B cell (primary cell): Measurements from ENCODE around the gene SERPINB1. TPM values are rescaled to one million over a fixed set of nuclear protein-coding genes. Genes with fewer than 3 reads are reported as not detected.
A peak's percentile ranks its signal among the peaks of the same experiment; 100 is the strongest.

Source experiments
- ATAC-seq: fragments of 200-7000 bp; cut with Tn5 transposase; one replicate; pipeline ENCODE4 v1.10.0; 2021; ENCODE audit warnings: low read depth, mild to moderate bottlenecking, moderate number of reproducible peaks, moderate library complexity
- CTCF ChIA-PET: fragments of 350-600 bp; sonication (Branson Sonifier 250); formaldehyde crosslinking; loops from one replicate; lab custom pipeline; 2021; ENCODE audit warnings: antibody characterized with exemption, inconsistent platforms; lab: Charles Lee
- POLR2A ChIA-PET: fragments of 350-600 bp; sonication (Branson Sonifier 250); formaldehyde crosslinking; loops from one replicate; lab custom pipeline; 2021; ENCODE audit warnings: antibody characterized with exemption; lab: Charles Lee
- DNase-seq: peaks from one replicate; pipeline ENCODE4 v3.0.0; 2013
- H2AFZ ChIP-seq: 2 replicates; pipeline ENCODE4 v1.6.1; 2012; ENCODE audit warnings: mild to moderate bottlenecking, low read depth, low read length; ENCODE audit not compliant: insufficient read depth, poor library complexity, severe bottlenecking
- H3K27ac ChIP-seq, 2 donors: 1 replicate in 1 of 2; 2 replicates in 1 of 2; pipeline ENCODE4 v1.5.1; 2012 to 2013; ENCODE audit warnings: low read length in 2 of 2, mild to moderate bottlenecking in 2 of 2, moderate library complexity in 1 of 2
- H3K27me3 ChIP-seq, 4 experiments: fragments of 200-600 bp in 1 of 4; sonication (generic) in 1 of 4; replicated peaks in 1 of 4; 1 replicate in 2 of 4; 2 replicates in 2 of 4; pipeline versions ENCODE4 v1.6.1 to v1.7.0; 2013 to 2016; ENCODE audit warnings: low read length in 3 of 4, mild to moderate bottlenecking in 2 of 4, mixed read lengths in 1 of 4, moderate library complexity in 1 of 4; ENCODE audit not compliant: insufficient read depth in 4 of 4, control insufficient read depth in 3 of 4; ENCODE audit errors: control extremely low read depth in 1 of 4
- H3K36me3 ChIP-seq, 2 experiments: replicated peaks in 1 of 2; 1 replicate in 1 of 2; 2 replicates in 1 of 2; pipeline versions ENCODE4 v1.6.1 to v1.7.1; 2013; ENCODE audit warnings: low read length in 1 of 2; ENCODE audit not compliant: insufficient read depth in 2 of 2, control insufficient read depth in 1 of 2; ENCODE audit errors: control extremely low read depth in 1 of 2, extremely low read depth in 1 of 2
- H3K4me1 ChIP-seq, 2 donors: fragments of 200-600 bp in 1 of 2; sonication (generic) in 1 of 2; 1 replicate in 1 of 2; 2 replicates in 1 of 2; pipeline versions ENCODE4 v1.5.1 to v1.6.1; 2013 to 2017; ENCODE audit warnings: low read length in 2 of 2; ENCODE audit not compliant: control insufficient read depth in 2 of 2, insufficient read depth in 2 of 2
- H3K4me2 ChIP-seq: replicated peaks from 2 replicates; pipeline ENCODE3; 2012; ENCODE audit warnings: mild to moderate bottlenecking, low read depth, low read length; ENCODE audit not compliant: poor library complexity, severe bottlenecking
- H3K4me3 ChIP-seq, 5 experiments: fragments of 200-600 bp in 1 of 5; sonication (generic) in 1 of 5; 1 replicate in 3 of 5; 2 replicates in 2 of 5; pipeline versions ENCODE4 v1.5.1 to v1.7.0; 2011 to 2016; ENCODE audit warnings: low read length in 4 of 5, mild to moderate bottlenecking in 4 of 5, low read depth in 2 of 5, control low read depth in 1 of 5, moderate library complexity in 1 of 5; ENCODE audit not compliant: insufficient read depth in 1 of 5; ENCODE audit errors: control extremely low read depth in 1 of 5, extremely low read depth in 1 of 5
- H3K79me2 ChIP-seq: fragments of 200-600 bp; sonication (generic); one replicate; pipeline ENCODE4 v1.6.0; 2016; ENCODE audit warnings: low read length; ENCODE audit not compliant: control insufficient read depth, insufficient read depth
- H3K9ac ChIP-seq: fragments of 200-600 bp; sonication (generic); 2 replicates; pipeline ENCODE4 v1.6.1; 2017; ENCODE audit warnings: mild to moderate bottlenecking, low read length, moderate library complexity
- H3K9me3 ChIP-seq, 3 donors: one replicate each; pipeline versions ENCODE4 v1.6.1 to v1.7.1; 2013; ENCODE audit warnings: low read length in 2 of 3; ENCODE audit not compliant: control insufficient read depth in 2 of 3, insufficient read depth in 1 of 3; ENCODE audit errors: control extremely low read depth in 1 of 3
- H4K20me1 ChIP-seq: 2 replicates; pipeline ENCODE4 v1.6.0; 2012; ENCODE audit warnings: mild to moderate bottlenecking, low read length; ENCODE audit not compliant: insufficient read depth, control insufficient read depth, poor library complexity, severe bottlenecking
- H3K27ac Mint-ChIP-seq: one replicate; pipeline ENCODE4 v1.8.0; 2021; ENCODE audit warnings: mixed read lengths
- H3K27me3 Mint-ChIP-seq: one replicate; pipeline ENCODE4 v1.8.0; 2021; ENCODE audit warnings: mixed read lengths
- H3K4me1 Mint-ChIP-seq: one replicate; pipeline ENCODE4 v1.8.0; 2021; ENCODE audit warnings: mixed read lengths
- H3K4me3 Mint-ChIP-seq: one replicate; pipeline ENCODE4 v1.8.0; 2021; ENCODE audit warnings: mixed read lengths
- H3K9me3 Mint-ChIP-seq: one replicate; pipeline ENCODE4 v1.8.0; 2022; ENCODE audit warnings: mixed read lengths; ENCODE audit not compliant: insufficient read depth
- EZH2 ChIP-seq: IDR thresholded peaks from 2 replicates; pipeline ENCODE4 v1.6.1; 2012; ENCODE audit warnings: borderline replicate concordance, low read depth, mild to moderate bottlenecking, moderate library complexity, low read length; ENCODE audit not compliant: insufficient read depth, poor library complexity, severe bottlenecking
- WGBS: methylation state at CpG from one replicate; pipeline ENCODE4 v1.1.5; 2013; ENCODE audit warnings: missing lambda C conversion rate; ENCODE audit not compliant: insufficient coverage; 5-methylcytosine and 5-hydroxymethylcytosine counted together
- intact Hi-C: fragments of 100-400 bp; cut with micrococcal nuclease; formaldehyde crosslinking; loops from one replicate; pipeline ENCODE4 v1.10.0; 2022
- polyA plus RNA-seq: library from polyadenylated mRNA; depleted of rRNA; stranded (reverse); fragments of >200 nt; gene quantifications from 2 replicates; pipeline ENCODE4 v1.2.3, GENCODE V29; 2012
- total RNA-seq, 2 donors: library from RNA; stranded (reverse); fragments of 120-200 nt in 1 of 2; gene quantifications; 1 replicate in 1 of 2; 2 replicates in 1 of 2; pipeline versions ENCODE4 v1.2.3 to v1.2.4, GENCODE V29; 2013 to 2022
- TF ChIP-seq, protein P1 (sequence below): fragments of 200-600 bp; IDR thresholded peaks from one replicate; pipeline ENCODE4 v1.8.0; 2022; ENCODE audit warnings: antibody characterized with exemption, mild to moderate bottlenecking

SERPINB1 gene
- total and polyA plus RNA-seq, 2 donors (not counting 1 experiment from before 2014, with no cell fraction given), result 23.2 to 52.5 TPM

DNA sequence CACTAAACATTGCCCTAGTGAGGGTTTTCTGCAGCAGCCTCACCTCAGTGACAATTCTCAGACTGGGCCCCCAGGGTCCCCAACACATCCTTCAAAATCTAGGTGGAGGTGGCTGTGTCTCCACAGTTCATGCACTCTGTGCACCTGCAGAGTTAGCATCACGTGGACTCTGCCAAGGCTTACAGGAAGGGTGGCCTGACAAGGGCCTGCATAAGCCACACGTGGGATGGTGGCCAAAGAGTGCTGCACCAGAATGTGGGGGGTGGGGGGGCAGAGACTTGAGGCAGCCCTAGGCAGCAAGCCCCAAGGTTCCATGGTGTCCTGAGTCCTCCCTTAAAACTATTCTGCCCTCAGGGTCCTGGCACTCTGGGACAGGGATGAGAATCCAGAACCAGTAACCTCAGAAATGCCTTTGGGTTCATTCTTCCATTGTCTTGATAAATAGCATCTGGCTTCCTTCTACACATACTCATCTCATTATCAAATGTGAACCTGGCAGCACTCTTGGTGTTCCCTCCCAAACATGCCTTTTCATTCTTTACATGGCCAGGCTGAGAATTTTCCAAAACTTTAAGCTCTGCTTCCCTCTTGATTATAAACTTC is 1.6 kb upstream of the SERPINB1 start:
- no peak overlapping the region for H3K27ac ChIP-seq
- peak; percentile 28 for DNase-seq
- H3K4me3 ChIP-seq, result no peak overlapping the region
- ChIA-PET CTCF (interaction anchor here (0.8 to 13.3 kb wide), 13 partner anchors 22 to 147 kb away, joined by 3 to 383 read pairs (median 3); no protein-coding TSS in a partner anchor), POLR2A (interaction anchor here (1.6 kb wide), 1 partner anchor 68 kb away, joined by 6 read pairs; no protein-coding TSS in a partner anchor)
- TF ChIP-seq, protein P1, sequence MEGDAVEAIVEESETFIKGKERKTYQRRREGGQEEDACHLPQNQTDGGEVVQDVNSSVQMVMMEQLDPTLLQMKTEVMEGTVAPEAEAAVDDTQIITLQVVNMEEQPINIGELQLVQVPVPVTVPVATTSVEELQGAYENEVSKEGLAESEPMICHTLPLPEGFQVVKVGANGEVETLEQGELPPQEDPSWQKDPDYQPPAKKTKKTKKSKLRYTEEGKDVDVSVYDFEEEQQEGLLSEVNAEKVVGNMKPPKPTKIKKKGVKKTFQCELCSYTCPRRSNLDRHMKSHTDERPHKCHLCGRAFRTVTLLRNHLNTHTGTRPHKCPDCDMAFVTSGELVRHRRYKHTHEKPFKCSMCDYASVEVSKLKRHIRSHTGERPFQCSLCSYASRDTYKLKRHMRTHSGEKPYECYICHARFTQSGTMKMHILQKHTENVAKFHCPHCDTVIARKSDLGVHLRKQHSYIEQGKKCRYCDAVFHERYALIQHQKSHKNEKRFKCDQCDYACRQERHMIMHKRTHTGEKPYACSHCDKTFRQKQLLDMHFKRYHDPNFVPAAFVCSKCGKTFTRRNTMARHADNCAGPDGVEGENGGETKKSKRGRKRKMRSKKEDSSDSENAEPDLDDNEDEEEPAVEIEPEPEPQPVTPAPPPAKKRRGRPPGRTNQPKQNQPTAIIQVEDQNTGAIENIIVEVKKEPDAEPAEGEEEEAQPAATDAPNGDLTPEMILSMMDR, result no peak
- no peak for TF ChIP-seq EZH2
- peaks cover 45 to 54% of the 10 kb centered on the region in 2 donors for H3K4me1 ChIP-seq
- no peak overlapping the region for H3K9ac ChIP-seq
- peaks cover 61% of the 10 kb centered on the region for H3K4me1 Mint-ChIP-seq
- H3K36me3 ChIP-seq, result peaks cover 5 to 8% of the 10 kb centered on the region in 2 experiments
- H3K79me2 ChIP-seq, result peaks cover 17% of the 10 kb centered on the region
- ATAC-seq, result no peak
- peak overlapping the region; percentile 96 for H3K27ac Mint-ChIP-seq
- H3K27me3 Mint-ChIP-seq, result no peaks in the 10 kb centered on the region
- peak overlapping the region; percentile 85 for H3K4me2 ChIP-seq
- no peaks in the 10 kb centered on the region for H3K9me3 ChIP-seq
- no peak overlapping the region for H2AFZ ChIP-seq
- H3K9me3 Mint-ChIP-seq, result no peaks in the 10 kb centered on the region
- H4K20me1 ChIP-seq, result peaks cover 12% of the 10 kb centered on the region
- no peaks in the 10 kb centered on the region for H3K27me3 ChIP-seq
- 0% methylated on average over 1 of the region's 2 CpGs for WGBS
- intact Hi-C loops, result loop anchor here (5.0 kb wide), 1 partner anchor 319 kb away; no protein-coding TSS in a partner anchor
- H3K4me3 Mint-ChIP-seq, result peak overlapping the region; percentile 90

GRCh38 chr6:2842139-2842552 is 483 bp upstream of the SERPINB1 start:
- CTCF ChIA-PET, result interaction anchor here (0.6 to 13.3 kb wide), 24 partner anchors 8 to 207 kb away, joined by 3 to 383 read pairs (median 4); no protein-coding TSS in a partner anchor
- peak overlapping the region; percentile 77 for H3K9ac ChIP-seq
- H3K27me3 ChIP-seq, result no peaks in the 10 kb centered on the region
- H2AFZ ChIP-seq, result peak overlapping the region; percentile 67
- peak overlapping the region; percentile 15 to 78 (median 67) for H3K4me3 ChIP-seq
- H3K79me2 ChIP-seq, result peaks cover 17% of the 10 kb centered on the region
- no peaks in the 10 kb centered on the region for H3K9me3 ChIP-seq
- TF ChIP-seq, protein P1, result no peak
- TF ChIP-seq EZH2, result no peak
- peaks cover 12% of the 10 kb centered on the region for H4K20me1 ChIP-seq
- intact Hi-C loops, result loop anchor here (5.0 kb wide), 1 partner anchor 320 kb away; no protein-coding TSS in a partner anchor
- no peaks in the 10 kb centered on the region for H3K9me3 Mint-ChIP-seq
- H3K27me3 Mint-ChIP-seq, result no peaks in the 10 kb centered on the region
- POLR2A ChIA-PET, result interaction anchor here (0.7 to 1.9 kb wide), 16 partner anchors 9 to 222 kb away, joined by 3 to 23 read pairs (median 4); partner anchors contain the start of genes SERPINB9 and WRNIP1
- peaks cover 12 to 16% of the 10 kb centered on the region in 2 experiments for H3K36me3 ChIP-seq
- ATAC-seq (no peak), DNase-seq (no peak)
- no CpG with 5 or more reads among the region's 2 CpGs for WGBS
- peaks cover 57% of the 10 kb centered on the region for H3K4me1 Mint-ChIP-seq
- peak overlapping the region; percentile 61 to 87 for H3K27ac ChIP-seq
- H3K4me2 ChIP-seq, result peak overlapping the region; percentile 85
- peak overlapping the region; percentile 96 for H3K27ac Mint-ChIP-seq
- peaks cover 41 to 50% of the 10 kb centered on the region in 2 donors for H3K4me1 ChIP-seq
- H3K4me3 Mint-ChIP-seq, result peak overlapping the region; percentile 90
